Activated CD4-positive, alpha-beta T cell treated with anti-CD3 and anti-CD28 coated beads for 36 hours (primary cell): ENCODE measurements around the gene COL28A1. TPM values are rescaled to one million over a fixed set of nuclear protein-coding genes. Genes with fewer than 3 reads are reported as not detected.

ENCODE experiments used
- ATAC-seq: fragments of 200-7000 bp; cut with Tn5 transposase; one replicate; pipeline ENCODE4 v1.10.0; 2021; ENCODE audit warnings: mild to moderate bottlenecking, moderate library complexity
- CTCF ChIA-PET: fragments of 350-600 bp; sonication (Branson Sonifier 250); formaldehyde crosslinking; loops from one replicate; lab custom pipeline; 2021; ENCODE audit warnings: antibody characterized with exemption; lab: Charles Lee
- POLR2A ChIA-PET: fragments of 350-600 bp; sonication (Branson Sonifier 250); formaldehyde crosslinking; loops from one replicate; lab custom pipeline; 2021; ENCODE audit warnings: antibody characterized with exemption, inconsistent platforms; lab: Charles Lee
- DNase-seq: peaks from one replicate; pipeline ENCODE4 v3.0.0-alpha.2; 2020
- H3K27ac Mint-ChIP-seq: one replicate; pipeline ENCODE4 v1.8.0; 2021; ENCODE audit warnings: mixed read lengths
- H3K27me3 Mint-ChIP-seq: one replicate; pipeline ENCODE4 v1.8.0; 2021; ENCODE audit warnings: mixed read lengths
- H3K36me3 Mint-ChIP-seq: one replicate; pipeline ENCODE4 v1.8.0; 2021; ENCODE audit warnings: low read depth, mixed read lengths
- H3K4me1 Mint-ChIP-seq: one replicate; pipeline ENCODE4 v1.8.0; 2021; ENCODE audit warnings: mixed read lengths
- H3K4me3 Mint-ChIP-seq: one replicate; pipeline ENCODE4 v1.8.0; 2021; ENCODE audit warnings: mild to moderate bottlenecking, moderate library complexity, mixed read lengths
- H3K9me3 Mint-ChIP-seq: one replicate; pipeline ENCODE4 v1.8.0; 2021; ENCODE audit warnings: low read depth, mixed read lengths
- intact Hi-C, 2 experiments: fragments of 100-400 bp; cut with DNase I in 1 of 2; cut with micrococcal nuclease in 1 of 2; formaldehyde crosslinking; loops; one replicate each; pipeline versions ENCODE4 v1.14.2 to v1.15.1; 2022 to 2024; cut with DNase I, micrococcal nuclease
- total RNA-seq, 2 experiments: library from RNA; stranded (reverse); gene quantifications; one replicate each; pipeline ENCODE4 v1.2.3, GENCODE V29; 2021

COL28A1 gene
- total RNA-seq, 2 experiments from 2014 or later = not detected

DNA sequence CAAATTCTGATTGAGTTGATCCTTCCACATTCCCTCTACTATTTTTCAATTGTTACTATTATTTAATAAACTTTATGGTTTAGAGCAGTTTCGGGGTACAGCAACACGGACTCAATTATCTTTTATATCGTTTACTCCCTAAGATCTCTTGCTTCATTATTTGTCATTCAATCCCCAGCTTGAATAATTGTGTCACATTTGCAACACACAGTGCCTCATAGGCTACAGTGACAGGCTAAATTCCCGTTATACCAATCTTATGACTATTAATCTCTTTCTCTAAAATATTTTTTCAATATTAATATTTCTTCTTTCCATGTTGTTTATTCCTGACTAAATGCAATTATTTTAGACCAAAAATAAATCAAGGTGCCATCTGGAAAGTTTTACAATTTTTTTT lies 4.0 kb upstream of the COL28A1 start:
- CTCF ChIA-PET = no interaction called here
- H3K27me3 Mint-ChIP-seq = peaks cover 7% of the 10 kb centered on the region

DNA sequence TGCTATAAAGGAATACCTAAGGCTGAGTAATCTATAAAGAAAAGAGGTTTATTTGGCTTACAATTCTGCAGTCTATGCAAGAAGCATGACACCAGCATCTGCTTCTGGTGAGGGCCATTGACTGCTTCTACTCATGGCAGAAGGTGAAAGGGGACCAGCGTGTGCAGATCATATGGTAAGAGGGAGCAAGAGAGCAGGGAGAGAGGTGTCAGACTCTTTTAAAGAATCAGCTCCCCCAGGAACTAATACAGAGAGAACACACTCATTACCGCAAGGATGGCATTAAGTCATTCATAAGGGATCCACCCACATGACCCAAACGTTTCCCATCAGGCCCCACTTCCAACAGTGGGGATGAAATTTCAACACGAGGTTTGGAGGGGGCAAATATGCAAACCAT lies 3.5 kb upstream of the COL28A1 start:
- DNase-seq = no peak
- Mint-ChIP-seq H3K9me3 (no peaks in the 10 kb centered on the region), H3K27me3 (peaks cover 8% of the 10 kb centered on the region), H3K4me1 (no peaks in the 10 kb centered on the region), H3K36me3 (no peaks in the 10 kb centered on the region), H3K27ac (no peak overlapping the region), H3K4me3 (no peak overlapping the region)
- ChIA-PET CTCF (interaction anchor here (0.6 to 0.9 kb wide), 3 partner anchors 19 to 436 kb away, joined by 3 to 4 read pairs (median 3); partner anchors contain the start of gene C1GALT1), POLR2A (no interaction called here)
- intact Hi-C loops = no loop called here
- no peak for ATAC-seq

More for the DNA sequence above, 4.0 kb upstream of the COL28A1 start:
- Mint-ChIP-seq H3K36me3 (no peaks in the 10 kb centered on the region), H3K9me3 (no peaks in the 10 kb centered on the region), H3K4me1 (no peaks in the 10 kb centered on the region), H3K27ac (no peak overlapping the region), H3K4me3 (no peak overlapping the region)
- no peak for DNase-seq
- ATAC-seq = no peak
- POLR2A ChIA-PET = no interaction called here
- intact Hi-C loops = loop anchor here (2.0 to 5.0 kb wide), 4 partner anchors 115 to 575 kb away; partner anchors contain the start of gene C1GALT1 (in 1 of the 2)

DNA sequence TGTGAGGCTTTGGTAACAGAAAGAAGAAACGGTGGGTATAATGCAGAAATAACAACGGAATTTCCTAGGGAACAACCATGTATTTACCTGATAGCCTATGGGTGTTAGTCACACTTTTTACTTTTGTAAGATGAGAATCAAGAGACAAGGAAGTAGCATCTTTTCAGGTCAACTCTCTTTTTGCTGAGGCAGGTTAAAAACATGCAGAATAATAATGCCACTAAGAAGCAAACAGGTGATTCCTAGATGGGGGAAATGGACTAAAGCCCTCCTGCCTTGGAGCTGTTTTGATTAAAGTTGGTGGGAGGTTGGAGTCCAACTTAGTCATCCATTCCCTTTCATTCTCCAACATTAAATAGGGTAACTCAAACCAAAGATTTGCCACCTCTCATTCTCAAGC lies 2.0 kb upstream of the COL28A1 start:
- Mint-ChIP-seq H3K27me3 (peaks cover 6% of the 10 kb centered on the region), H3K4me3 (no peak overlapping the region), H3K36me3 (no peaks in the 10 kb centered on the region), H3K9me3 (no peaks in the 10 kb centered on the region), H3K4me1 (no peaks in the 10 kb centered on the region), H3K27ac (no peak overlapping the region)
- no peak for DNase-seq
- intact Hi-C loops = no loop called here
- CTCF ChIA-PET = interaction anchor here (1.5 kb wide), 1 partner anchor 432 kb away, joined by 3 read pairs; no protein-coding TSS in a partner anchor
- ATAC-seq = no peak
- POLR2A ChIA-PET = no interaction called here

DNA sequence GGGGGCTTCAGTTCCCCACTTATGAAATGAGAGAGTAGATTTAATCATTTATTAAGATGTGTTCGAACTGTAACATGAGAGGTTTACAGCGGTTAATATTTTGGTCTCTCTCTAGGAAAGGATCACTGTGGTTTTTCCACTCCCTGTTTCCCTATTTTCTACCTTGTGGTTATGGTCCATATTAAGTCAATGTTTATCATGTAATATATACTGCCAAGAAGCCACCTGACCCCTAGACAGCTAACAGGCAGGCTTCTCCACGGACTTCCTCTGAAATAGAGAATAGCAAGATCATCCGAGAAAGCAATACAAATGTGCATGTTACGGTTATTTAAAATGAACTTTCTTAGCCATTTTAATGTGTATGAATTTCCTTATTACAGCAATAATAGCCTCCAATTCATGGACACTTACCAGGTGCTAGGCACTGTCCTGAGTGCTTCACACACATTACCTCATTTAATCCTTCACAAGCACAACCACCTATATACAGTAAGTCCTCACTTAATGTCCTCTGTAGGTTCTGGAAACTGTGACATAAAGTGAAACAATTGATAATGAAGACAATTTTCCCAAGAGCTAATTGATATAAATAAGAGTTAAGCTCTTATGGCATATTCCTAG lies 835 bp upstream of the COL28A1 start:
- no peaks in the 10 kb centered on the region for H3K4me1 Mint-ChIP-seq
- ChIA-PET CTCF (interaction anchor here (1.0 to 1.5 kb wide), 2 partner anchors 25 to 431 kb away, joined by 3 read pairs; no protein-coding TSS in a partner anchor), POLR2A (no interaction called here)
- no peak overlapping the region for H3K27ac Mint-ChIP-seq
- H3K4me3 Mint-ChIP-seq = no peak overlapping the region
- no peak for ATAC-seq
- no peaks in the 10 kb centered on the region for H3K36me3 Mint-ChIP-seq
- intact Hi-C loops = no loop called here
- no peak for DNase-seq
- H3K27me3 Mint-ChIP-seq = peaks cover 1% of the 10 kb centered on the region
- H3K9me3 Mint-ChIP-seq = no peaks in the 10 kb centered on the region

DNA sequence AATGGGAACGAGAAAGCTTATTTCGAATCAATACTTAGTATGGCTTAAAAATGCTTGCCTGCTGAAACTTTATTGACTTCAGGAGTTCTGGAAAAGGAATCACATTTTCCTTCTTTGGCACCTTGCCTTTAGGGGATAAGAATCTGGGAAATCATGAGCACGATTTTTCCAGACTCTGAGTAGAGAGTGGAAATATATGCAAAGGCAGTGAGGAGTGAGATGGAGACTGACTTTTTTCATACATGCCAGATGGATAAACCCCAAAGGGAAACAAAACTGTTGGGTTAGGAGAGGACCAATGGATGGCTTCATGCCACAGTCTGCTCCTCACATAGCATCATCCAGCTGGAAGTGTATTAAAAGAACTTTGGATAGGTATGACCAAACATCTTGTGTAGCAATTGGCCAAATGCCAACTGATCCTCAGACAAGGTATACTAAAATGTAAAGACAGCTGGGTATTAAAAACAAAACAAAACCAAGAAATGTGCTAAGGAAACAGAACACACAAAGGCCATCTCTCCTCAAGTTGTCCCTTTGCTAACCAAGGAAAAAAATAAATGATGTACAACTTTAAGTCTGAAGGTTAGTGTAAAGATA lies 1.7 kb downstream of the COL28A1 start:
- Mint-ChIP-seq H3K9me3 (no peaks in the 10 kb centered on the region), H3K4me3 (no peak overlapping the region), H3K27me3 (peaks cover 1% of the 10 kb centered on the region), H3K36me3 (no peaks in the 10 kb centered on the region), H3K27ac (no peak overlapping the region), H3K4me1 (no peaks in the 10 kb centered on the region)
- no peak for ATAC-seq
- no peak for DNase-seq
- ChIA-PET POLR2A (no interaction called here), CTCF (interaction anchor here (0.6 to 0.7 kb wide), 2 partner anchors 281 to 588 kb away, joined by 3 read pairs; no protein-coding TSS in a partner anchor)
- intact Hi-C loops = no loop called here

DNA sequence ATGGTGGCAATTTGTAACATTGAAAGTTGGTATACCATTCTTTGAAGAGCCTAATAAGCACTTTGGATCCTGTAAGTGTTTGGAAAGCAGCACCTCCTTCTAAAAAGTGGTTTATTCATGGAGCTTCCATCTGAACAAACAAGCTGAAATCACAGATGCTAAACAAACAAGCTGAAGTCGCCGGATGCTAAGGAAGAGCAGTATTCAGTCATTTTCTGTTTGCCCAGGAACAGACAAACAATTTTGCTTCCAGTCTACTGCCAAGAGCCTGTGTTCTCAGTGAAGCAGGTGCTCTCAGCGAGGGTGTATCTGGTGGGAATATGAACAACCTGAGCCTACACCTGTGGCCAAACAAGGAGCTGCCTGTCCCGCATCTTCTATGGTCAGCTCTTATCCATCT lies 6.3 kb downstream of the COL28A1 start:
- DNase-seq (no peak), ATAC-seq (no peak)
- Mint-ChIP-seq H3K4me1 (no peaks in the 10 kb centered on the region), H3K27ac (no peak overlapping the region), H3K36me3 (no peaks in the 10 kb centered on the region), H3K27me3 (peaks cover 2% of the 10 kb centered on the region), H3K9me3 (no peaks in the 10 kb centered on the region), H3K4me3 (no peak overlapping the region)
- POLR2A ChIA-PET = no interaction called here
- intact Hi-C loops = no loop called here
- CTCF ChIA-PET = interaction anchor here (0.7 to 1.0 kb wide), 2 partner anchors 152 to 203 kb away, joined by 3 read pairs; no protein-coding TSS in a partner anchor

DNA sequence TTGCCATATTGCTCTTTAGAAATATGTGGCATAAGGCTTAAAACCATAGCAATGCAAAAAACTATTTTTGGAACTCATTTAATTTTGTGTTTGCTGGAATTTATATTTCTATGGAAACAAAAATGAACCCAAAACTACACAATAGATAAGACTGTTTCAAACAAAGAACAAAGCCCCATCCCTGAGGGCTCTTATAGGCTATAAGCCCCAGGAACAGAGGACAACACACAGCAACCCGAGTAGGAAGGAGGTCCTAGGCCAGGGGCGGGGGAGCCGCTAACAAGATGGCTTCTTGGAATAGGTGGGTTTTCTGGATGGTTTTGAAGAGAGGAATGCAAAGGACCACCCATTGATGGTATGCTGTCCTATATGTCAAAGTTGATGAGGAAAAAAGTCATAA lies 8.6 kb downstream of the COL28A1 start:
- Mint-ChIP-seq H3K27me3 (peaks cover 2% of the 10 kb centered on the region), H3K36me3 (no peaks in the 10 kb centered on the region), H3K4me3 (no peak overlapping the region), H3K9me3 (no peaks in the 10 kb centered on the region), H3K27ac (peak overlapping the region; percentile 2), H3K4me1 (no peaks in the 10 kb centered on the region)
- no peak for DNase-seq
- ATAC-seq = no peak
- ChIA-PET POLR2A (no interaction called here), CTCF (no interaction called here)
- intact Hi-C loops = no loop called here

DNA sequence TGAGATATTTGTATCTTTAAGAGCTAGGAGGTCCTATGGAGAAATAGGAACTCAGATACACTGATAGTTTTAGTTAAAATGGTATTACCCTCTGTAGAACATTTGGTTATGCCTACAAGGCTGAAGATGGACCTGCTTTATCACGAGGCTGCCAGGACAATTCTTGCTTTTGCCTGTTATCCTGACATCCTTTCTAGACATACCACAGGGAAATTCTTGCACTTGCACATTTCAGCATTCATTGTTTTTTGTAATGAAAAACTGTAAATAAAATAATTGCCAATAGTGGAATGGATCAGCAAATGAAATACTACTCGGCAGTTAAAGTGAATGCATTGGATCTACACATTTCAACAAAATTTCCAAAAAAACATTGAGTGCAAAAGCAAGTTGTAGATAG lies 9.7 kb downstream of the COL28A1 start:
- H3K9me3 Mint-ChIP-seq = no peaks in the 10 kb centered on the region
- ChIA-PET POLR2A (no interaction called here), CTCF (interaction anchor here (1.0 kb wide), 1 partner anchor 16 kb away, joined by 5 read pairs; no protein-coding TSS in a partner anchor)
- H3K27me3 Mint-ChIP-seq = peaks cover 2% of the 10 kb centered on the region
- DNase-seq = no peak
- H3K4me3 Mint-ChIP-seq = no peak overlapping the region
- no peak for ATAC-seq
- no peak overlapping the region for H3K27ac Mint-ChIP-seq
- H3K36me3 Mint-ChIP-seq = no peaks in the 10 kb centered on the region
- intact Hi-C loops = no loop called here
- no peaks in the 10 kb centered on the region for H3K4me1 Mint-ChIP-seq

DNA sequence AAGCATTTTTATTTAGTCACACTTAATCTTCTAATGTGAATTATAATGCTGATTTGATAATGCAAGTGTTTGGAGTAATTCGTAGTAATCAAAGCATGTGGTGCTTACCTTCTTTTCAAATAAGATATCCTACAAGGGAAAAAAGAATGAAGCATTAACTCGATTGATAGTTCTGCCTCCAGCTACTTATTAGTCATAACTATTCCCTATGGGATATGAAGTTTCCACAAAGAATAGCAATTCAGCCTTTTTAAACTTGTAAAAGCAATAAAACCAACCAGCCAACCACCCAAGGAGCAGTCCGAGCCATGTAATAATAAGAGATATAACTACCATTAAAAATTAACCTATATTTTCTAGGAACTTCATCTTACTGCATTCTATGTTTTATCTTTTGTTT lies 11.6 kb downstream of the COL28A1 start:
- intact Hi-C loops = no loop called here
- Mint-ChIP-seq H3K27ac (no peak overlapping the region), H3K4me3 (no peak overlapping the region), H3K9me3 (no peaks in the 10 kb centered on the region), H3K36me3 (no peaks in the 10 kb centered on the region), H3K27me3 (peaks cover 2% of the 10 kb centered on the region), H3K4me1 (no peaks in the 10 kb centered on the region)
- CTCF ChIA-PET = no interaction called here
- no peak for DNase-seq
- no peak for ATAC-seq
- POLR2A ChIA-PET = no interaction called here

DNA sequence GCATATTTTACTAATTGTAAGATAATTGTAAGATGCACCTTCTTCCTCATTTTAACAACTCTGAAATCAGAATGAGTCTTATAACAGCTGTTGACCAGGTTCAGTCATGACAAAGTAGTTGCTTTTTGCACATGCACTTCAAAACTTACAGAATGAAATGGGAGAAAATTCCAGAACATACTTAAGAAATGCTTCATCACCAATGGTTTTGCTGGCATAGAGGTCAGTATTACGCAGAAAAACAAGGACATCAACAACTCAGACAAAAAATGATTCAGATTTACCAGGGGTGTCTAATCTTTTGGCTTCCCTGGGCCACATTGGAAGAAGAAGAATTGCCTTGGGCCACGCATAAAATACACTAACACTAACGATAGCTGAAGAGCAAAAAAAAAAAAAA lies 13.3 kb downstream of the COL28A1 start:
- H3K27me3 Mint-ChIP-seq = peaks cover 2% of the 10 kb centered on the region
- H3K27ac Mint-ChIP-seq = no peak overlapping the region
- H3K4me1 Mint-ChIP-seq = no peaks in the 10 kb centered on the region
- ATAC-seq = no peak
- ChIA-PET CTCF (no interaction called here), POLR2A (no interaction called here)
- H3K4me3 Mint-ChIP-seq = no peak overlapping the region
- DNase-seq = no peak
- intact Hi-C loops = no loop called here
- no peaks in the 10 kb centered on the region for H3K9me3 Mint-ChIP-seq
- H3K36me3 Mint-ChIP-seq = no peaks in the 10 kb centered on the region

DNA sequence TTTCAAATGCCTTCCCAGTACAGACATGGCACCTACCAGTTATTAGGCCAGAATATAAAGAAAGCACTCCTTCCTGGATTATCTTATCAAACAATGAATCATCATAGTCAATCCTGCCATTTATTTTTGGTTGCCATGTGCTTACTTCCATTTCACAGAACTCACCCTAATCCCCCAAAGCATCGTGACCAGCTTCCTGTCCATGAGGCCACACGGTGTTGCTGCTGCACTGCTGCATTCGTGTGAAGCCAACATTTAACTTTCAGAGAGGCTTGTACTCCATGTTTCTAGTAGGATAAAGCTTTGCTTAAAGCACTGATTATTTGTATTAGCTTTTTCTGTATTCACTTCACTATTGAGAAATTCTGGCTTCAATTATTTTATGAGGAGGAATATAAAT lies 14.4 kb downstream of the COL28A1 start:
- Mint-ChIP-seq H3K27ac (no peak overlapping the region), H3K4me3 (no peak overlapping the region), H3K27me3 (no peaks in the 10 kb centered on the region), H3K9me3 (no peaks in the 10 kb centered on the region), H3K4me1 (no peaks in the 10 kb centered on the region), H3K36me3 (no peaks in the 10 kb centered on the region)
- no peak for ATAC-seq
- intact Hi-C loops = no loop called here
- POLR2A ChIA-PET = interaction anchor here (0.6 kb wide), 1 partner anchor 591 kb away, joined by 3 read pairs; no protein-coding TSS in a partner anchor
- peak; percentile 8 for DNase-seq
- CTCF ChIA-PET = interaction anchor here (1.1 kb wide), 1 partner anchor 16 kb away, joined by 3 read pairs; no protein-coding TSS in a partner anchor

DNA sequence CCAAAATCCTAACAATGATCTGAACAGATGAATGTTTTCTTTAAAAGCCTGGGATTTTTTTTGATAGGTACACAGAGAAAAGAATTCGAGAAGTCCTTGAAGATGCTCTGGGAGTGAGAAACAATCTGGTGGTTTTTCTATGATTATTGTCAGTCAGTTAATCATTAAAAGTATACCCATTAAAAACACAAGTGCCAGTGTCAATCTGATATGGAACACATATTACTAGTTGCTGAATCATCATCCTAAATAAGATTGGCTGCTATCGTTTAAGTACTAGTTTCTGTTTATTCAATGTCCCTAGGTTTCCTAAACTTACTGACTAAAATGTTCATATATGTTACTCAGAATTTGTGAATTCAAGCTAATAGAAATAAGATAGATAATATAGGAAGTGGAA lies 16.1 kb downstream of the COL28A1 start:
- peaks cover 3% of the 10 kb centered on the region for H3K27me3 Mint-ChIP-seq
- H3K4me3 Mint-ChIP-seq = no peak overlapping the region
- ChIA-PET POLR2A (no interaction called here), CTCF (interaction anchor here (1.1 kb wide), 1 partner anchor 16 kb away, joined by 6 read pairs; no protein-coding TSS in a partner anchor)
- H3K36me3 Mint-ChIP-seq = no peaks in the 10 kb centered on the region
- DNase-seq = no peak
- intact Hi-C loops = no loop called here
- H3K27ac Mint-ChIP-seq = no peak overlapping the region
- H3K4me1 Mint-ChIP-seq = no peaks in the 10 kb centered on the region
- no peak for ATAC-seq
- H3K9me3 Mint-ChIP-seq = no peaks in the 10 kb centered on the region
